Central memory CD4-positive, alpha-beta T cell (primary cell): ENCODE measurements around the gene LPP.

Experiments used
- DNase-seq: peaks from one replicate; pipeline ENCODE4 v3.0.0; 2022

Gene LPP

DNA sequence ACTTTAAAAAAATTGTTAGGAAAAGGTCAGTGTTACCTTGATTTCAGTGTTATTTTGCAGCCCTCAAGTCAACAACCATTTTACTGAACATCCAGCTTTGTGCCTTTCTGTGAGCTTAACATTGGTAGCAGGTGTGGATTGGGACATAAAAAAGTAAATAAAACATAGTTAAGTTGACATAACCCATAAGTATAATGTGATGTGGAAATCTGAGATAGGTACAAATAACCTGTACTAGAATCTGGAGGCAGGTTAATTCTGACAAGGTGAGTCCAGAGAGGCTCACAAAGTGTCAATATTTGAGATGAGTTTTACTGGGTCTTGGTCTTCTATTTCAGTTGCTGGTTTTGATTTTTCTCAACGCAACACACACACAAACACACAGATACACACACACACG is 151.3 kb downstream of the LPP start:
- no peak for DNase-seq

DNA sequence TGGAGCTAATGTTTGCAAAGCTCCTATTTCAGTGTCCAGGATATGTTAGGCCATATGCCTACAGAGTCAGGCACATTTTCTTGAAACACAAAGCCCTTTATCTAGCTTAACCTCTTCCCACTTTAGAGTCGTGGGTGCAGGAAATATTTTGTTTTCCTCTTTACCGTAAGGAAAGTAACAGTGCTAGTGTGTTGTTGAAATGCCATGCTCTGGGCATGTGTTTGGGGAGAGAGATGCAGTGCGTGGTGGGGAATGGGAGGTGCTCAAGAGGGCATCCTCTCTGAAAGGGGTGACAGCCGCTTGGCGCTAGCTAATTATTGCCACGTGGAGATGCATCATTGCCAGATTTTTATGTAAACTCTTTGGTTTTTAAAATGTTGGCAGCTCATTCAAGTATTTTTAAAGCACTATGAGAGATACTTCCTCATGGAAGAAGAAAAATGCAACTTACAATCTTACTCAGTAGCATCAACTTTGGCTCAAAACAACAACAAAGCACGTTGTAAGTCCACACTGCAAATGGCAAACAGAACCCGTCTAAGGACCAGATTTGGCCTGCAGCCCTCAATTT is 152.6 kb downstream of the LPP start:
- no peak for DNase-seq

DNA sequence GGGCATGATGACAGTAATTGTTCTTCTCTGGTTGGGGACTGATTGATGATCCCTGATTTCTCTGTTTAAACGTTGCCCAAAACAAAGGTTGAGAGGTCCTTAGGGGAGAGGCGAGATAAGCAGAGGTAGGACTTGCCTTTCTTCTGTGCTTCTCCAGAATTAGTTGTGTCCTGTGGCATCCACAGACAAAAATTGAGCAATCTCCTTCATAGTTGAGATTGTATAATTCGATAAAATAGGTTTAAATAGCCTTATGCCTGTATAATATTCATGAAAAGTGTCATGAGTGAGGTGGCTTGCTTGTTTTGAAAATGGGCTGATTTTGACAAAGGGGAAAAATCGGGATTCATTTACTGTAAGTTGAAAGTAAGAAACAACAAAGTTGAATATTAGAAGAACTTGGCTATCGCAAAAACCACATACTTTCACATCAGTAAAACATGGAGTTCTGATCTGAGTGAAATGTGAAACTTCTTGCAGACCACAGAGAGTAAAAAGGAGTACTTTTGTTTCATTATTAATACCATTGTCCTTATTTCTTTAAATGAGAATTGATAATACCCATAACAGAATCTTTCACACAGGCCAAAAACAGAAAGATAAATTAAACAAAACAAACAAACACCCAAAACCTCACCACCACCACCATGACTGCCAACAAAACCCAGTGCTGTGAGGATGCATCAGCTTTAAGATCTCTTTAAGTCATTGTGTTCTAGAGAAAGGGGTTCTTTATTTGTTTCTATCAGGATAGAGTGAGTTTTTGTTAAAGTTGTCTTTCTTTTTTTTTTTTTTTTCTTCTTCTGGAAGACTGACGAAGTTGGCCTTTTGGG is 155.7 kb downstream of the LPP start:
- no peak for DNase-seq

GRCh38 chr3:188310270-188310710 is 156.3 kb downstream of the LPP start:
- DNase-seq = no peak

DNA sequence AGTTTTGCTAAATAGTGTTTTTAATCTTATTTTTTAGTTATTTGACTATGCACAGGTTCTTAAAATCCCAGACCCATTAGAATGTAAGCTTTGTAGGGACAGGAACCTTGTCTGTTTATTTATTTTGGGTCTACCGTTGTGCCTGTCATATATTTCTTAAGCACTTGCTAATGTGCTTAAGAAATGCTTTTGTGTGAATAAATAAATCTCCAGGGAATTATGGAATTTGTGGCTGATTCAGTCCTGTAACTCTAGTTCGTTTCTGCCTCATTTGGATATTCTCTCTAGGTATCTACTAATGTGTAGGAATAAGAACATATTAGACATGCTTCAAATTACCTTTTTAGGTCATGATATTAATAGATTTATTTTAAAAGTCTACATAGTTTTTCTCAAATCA is 161.6 kb downstream of the LPP start:
- no peak for DNase-seq

DNA sequence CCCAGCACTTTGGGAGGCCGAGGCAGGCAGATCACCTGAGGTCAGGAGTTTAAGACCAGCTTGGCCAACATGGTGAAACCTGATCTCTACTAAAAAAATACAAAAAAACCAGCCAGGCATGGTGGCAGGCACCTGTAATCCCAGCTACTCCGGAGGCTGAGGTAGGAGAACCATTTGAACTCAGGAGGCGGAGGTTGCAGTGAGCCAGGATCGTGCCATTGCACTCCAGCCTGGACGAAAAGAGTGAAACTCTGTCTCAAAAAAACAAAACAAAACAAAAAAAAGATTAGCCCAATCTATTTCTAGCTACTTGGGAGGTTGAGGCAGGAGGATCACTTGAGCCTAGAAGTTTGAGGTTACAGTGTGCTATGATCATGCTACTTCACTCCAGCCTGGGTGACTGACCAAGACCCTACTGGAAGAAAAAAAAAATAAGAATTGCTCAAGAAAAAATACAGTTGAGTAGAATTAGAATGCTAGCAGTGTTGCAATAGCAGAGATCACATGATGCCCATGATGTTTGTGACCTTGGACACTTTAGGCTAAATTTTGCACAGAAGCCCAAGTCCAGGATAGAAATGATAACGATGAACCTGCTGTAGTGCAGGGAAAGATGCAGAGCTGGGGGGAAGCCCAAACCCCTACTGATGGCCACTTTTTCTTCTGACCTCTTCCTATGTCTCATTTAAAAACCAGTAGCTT is 162.2 kb downstream of the LPP start:
- DNase-seq = no peak

GRCh38 chr3:188316723-188317070 is 162.7 kb downstream of the LPP start:
- DNase-seq = no peak

GRCh38 chr3:188319569-188319968 is 165.6 kb downstream of the LPP start:
- no peak for DNase-seq

DNA sequence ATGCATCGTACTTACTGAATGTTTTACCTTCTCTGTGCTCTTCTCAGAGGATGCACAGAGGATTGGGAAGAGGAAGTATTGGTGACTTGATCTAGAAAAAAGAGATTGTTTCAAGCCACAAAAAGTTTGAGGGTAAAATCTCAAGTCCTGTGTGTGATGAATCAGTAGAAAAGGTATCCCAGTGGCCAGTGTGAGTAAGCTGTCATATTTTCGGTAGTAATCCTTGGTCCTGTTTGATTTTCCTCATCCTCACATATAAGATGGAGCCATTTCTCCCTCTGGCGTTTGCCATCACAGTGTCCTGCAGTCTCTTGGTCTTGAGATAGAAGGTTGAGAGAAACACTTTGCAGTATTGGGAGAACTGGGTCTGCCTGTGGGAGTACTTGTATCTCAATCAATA is 166.8 kb downstream of the LPP start:
- no peak for DNase-seq

DNA sequence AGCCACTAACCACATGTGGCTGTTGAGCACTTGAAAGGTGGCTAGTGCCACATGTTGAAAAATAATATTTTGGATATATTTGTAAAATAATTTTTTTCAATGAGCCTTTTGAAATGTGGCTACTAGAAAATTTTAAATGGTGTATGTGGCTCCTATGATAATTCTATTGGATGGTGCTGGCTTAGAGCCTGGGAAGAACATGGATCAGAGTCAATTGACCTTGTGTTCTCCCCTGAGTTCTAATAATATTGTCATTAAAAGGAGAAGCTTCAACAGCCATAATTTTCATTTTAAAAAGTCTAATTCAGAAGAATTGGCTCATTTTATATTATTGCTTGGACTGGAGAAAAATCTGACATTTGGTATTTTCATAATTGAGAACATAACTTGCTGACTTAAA is 167.3 kb downstream of the LPP start:
- DNase-seq = no peak

DNA sequence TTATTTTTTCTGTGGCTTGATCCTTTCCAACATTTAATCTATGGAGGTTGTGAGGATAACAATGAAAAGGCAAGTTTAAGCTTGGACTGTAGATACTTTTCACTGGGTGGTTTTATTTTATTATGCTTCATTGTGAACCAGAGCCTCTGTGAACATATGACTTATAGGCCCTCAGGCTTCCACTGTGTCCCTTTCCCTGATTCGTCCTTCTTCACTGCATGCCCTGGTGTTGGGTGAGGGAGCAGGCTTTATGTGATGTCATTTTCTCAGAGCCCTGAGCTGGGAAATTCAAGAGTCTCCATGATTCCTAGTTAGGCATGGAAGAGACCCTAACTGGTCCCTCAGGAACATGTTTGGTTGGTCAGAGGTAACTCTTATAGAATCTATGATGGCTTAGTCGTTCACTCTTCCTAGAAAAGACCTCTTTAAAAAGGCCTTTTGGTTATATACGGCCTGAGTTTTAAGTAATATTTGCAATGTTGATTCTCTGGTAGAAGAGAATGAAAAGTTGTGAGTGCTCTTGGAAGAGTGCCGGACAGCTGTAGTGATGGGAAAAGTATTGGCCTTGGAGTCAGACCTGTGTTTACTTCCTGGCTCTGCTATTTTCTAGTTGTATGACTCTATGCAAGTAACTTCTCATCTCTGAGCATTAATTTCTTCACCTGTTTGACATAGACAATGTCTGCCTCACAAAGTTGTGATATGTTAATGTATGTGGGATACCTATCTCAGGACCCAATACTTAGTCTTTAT is 168.4 kb downstream of the LPP start:
- DNase-seq = no peak

- DNase-seq = peak; percentile 68
These were observed 169.3 kb downstream of the LPP start for GRCh38 chr3:188323067-188323842.

- no peak for DNase-seq
These were observed 172.2 kb downstream of the LPP start for GRCh38 chr3:188326111-188326510.

GRCh38 chr3:188326968-188327367 is 173.0 kb downstream of the LPP start:
- no peak for DNase-seq

GRCh38 chr3:188327433-188327832 is 173.5 kb downstream of the LPP start:
- DNase-seq = no peak

DNA sequence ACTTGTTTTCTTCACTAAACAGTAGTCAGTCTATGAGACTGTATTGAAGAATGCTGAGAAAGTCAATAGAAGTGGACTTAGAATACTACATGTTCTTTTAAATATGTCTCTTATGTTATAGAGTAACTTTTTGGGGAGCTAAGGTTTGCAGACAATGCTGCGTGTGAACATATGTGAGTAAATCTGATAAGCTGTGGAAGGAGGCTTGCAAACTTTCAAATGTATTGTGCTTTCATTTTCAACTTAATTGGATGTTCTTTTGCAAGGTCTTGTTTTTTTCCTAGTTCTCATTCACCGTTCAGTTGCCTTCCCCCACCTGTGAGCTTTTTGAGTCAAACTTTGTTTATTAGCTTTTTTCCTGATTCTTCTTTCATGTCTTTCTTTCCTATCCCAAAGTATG is 176.2 kb downstream of the LPP start:
- DNase-seq = no peak

- no peak for DNase-seq
These were observed 177.2 kb downstream of the LPP start for GRCh38 chr3:188331166-188331565.

DNA sequence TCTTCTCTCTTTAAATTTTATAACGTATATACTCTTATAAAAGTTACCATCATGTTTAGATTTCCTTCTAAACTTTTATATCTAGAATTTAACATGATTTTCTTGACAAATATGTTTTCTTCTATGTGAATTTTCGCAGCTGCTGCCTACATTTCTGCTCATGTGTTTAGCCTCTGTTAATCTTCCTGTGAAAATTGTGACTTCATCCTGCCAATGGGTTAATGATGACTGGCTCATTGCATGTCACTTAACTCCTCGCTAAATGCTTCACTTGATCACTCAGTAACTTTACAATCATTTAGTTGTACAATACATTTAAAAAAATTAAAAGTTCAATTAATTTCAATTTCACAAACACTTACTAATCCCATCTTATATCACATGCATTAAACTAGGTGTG is 178.1 kb downstream of the LPP start:
- no peak for DNase-seq

DNA sequence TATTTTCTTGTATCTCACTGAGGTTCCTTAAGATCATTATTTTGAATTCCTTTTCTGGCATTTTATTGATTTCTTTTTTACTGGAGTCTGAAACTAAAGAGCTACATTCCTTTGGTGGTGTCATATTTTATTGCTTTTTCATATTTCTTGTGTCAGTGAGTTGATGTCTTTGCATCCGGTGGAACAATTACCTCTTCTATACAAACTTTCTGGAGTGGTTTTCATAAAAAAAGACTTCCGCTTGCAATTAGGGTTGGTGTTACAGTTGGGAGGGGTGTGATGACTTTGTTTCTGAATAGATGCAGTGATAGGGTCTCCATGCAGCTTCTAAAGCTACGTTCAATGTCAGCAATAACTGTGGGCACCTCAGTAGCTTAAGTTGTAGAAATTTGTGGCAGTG is 181.7 kb downstream of the LPP start:
- no peak for DNase-seq

GRCh38 chr3:188336178-188336577 is 182.2 kb downstream of the LPP start:
- no peak for DNase-seq

- DNase-seq = no peak
These were observed 183.3 kb downstream of the LPP start for GRCh38 chr3:188337232-188337631.

DNA sequence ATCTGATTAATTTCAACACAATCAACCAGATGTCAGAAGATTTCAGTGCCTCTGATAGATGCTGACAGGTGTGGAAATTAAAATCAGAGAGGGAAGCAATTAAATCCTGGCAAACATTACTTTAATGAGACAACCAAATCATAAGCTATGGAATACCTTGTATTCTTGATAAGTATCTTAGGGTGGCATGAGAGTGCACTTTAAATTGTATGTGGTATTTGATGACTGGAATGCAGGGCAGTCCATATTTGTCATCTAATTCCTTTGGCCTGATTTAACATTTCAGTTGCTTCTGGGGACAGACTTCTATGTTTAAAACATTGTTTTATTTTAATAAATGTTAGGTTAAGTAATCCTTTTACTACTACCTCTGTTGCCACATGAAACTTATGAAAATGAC is 184.1 kb downstream of the LPP start:
- no peak for DNase-seq
